GM12878 (cell line): ENCODE measurements around the gene GATAD2B. TPM values are rescaled to one million over a fixed set of nuclear protein-coding genes. Genes with fewer than 3 reads are reported as not detected.

Source experiments
- CEBPB ChIP-seq, 2 experiments: fragments of 150-350 bp in 1 of 2; IDR thresholded peaks; 2 replicates each; pipeline ENCODE4 v1.6.1; 2012 to 2014; ENCODE audit warnings: low read depth in 2 of 2, low read length in 2 of 2, borderline replicate concordance in 1 of 2, inconsistent platforms in 1 of 2
- HDAC6 ChIP-seq: fragments of 200-600 bp; sonication (generic); IDR thresholded peaks from one replicate; pipeline ENCODE4 v1.8.0; 2017; ENCODE audit warnings: antibody characterized with exemption; ENCODE audit not compliant: unreplicated experiment
- JUND ChIP-seq: IDR thresholded peaks from 2 replicates; pipeline ENCODE4 v1.6.1; 2012; ENCODE audit warnings: low read depth, mild to moderate bottlenecking, low read length, improper control_type of control experiment, moderate library complexity
- MXI1 ChIP-seq: fragments of 150-350 bp; IDR thresholded peaks from 2 replicates; pipeline ENCODE4 v1.6.1; 2011; ENCODE audit warnings: low read depth, mild to moderate bottlenecking, inconsistent platforms, low read length, improper control_type of control experiment
- NFYB ChIP-seq: IDR thresholded peaks from 2 replicates; pipeline ENCODE4 v1.6.1; 2011; ENCODE audit warnings: low read depth, mild to moderate bottlenecking, low read length, improper control_type of control experiment, moderate library complexity; ENCODE audit not compliant: insufficient read depth
- PBX3 ChIP-seq: IDR thresholded peaks from 2 replicates; pipeline ENCODE4 v1.6.1; 2011; ENCODE audit warnings: mild to moderate bottlenecking, low read depth, low read length, moderate library complexity; ENCODE audit not compliant: insufficient replicate concordance
- POLR2AphosphoS2 ChIP-seq: IDR thresholded peaks from 2 replicates; pipeline ENCODE4 v1.6.1; 2011; ENCODE audit warnings: low read depth, mild to moderate bottlenecking, low read length, improper control_type of control experiment, moderate library complexity
- SIX5 ChIP-seq: IDR thresholded peaks from 2 replicates; pipeline ENCODE4 v1.6.1; 2011; ENCODE audit warnings: mild to moderate bottlenecking, low read depth, low read length, moderate library complexity; ENCODE audit not compliant: severe bottlenecking
- YBX1 ChIP-seq: fragments of 450-650 bp; IDR thresholded peaks from 2 replicates; pipeline ENCODE4 v1.6.1; 2016; ENCODE audit warnings: antibody characterized with exemption
- polyA plus RNA-seq, 11 experiments: library from polyadenylated mRNA; depleted of rRNA in 4 of 11; unstranded in 6 of 11; stranded (reverse) in 5 of 11; fragments of >200 nt; fragmentation: Nextera tagmentation in 4 of 11; fragmentation: Illumina TruSeq in 1 of 11; extraction: Ambion mirVana in 4 of 11; extraction: Trizol in 1 of 11; gene quantifications; 1 replicate in 1 of 11; 2 replicates in 10 of 11; pipeline versions ENCODE4 v1.2.1 to v1.2.3, GENCODE V29; 2011 to 2016; ENCODE audit warnings: inconsistent platforms in 2 of 11, missing spikeins in 2 of 11, low read depth in 1 of 11
- total RNA-seq, 4 experiments: library from RNA; depleted of rRNA in 3 of 4; stranded (reverse); fragments of >200 nt in 3 of 4; fragmentation: Illumina TruSeq in 1 of 4; extraction: Trizol in 1 of 4; gene quantifications; 2 replicates each; pipeline versions ENCODE4 v1.2.1 to v1.2.3, GENCODE V29; 2013 to 2021
- TF ChIP-seq, protein P1 (sequence below): fragments of 450-650 bp; conservative IDR thresholded peaks from 2 replicates; pipeline ENCODE4 v1.6.1; 2017; ENCODE audit warnings: mild to moderate bottlenecking, moderate library complexity
- TF ChIP-seq, protein P2 (sequence below): fragments of 450-650 bp; IDR thresholded peaks from 2 replicates; pipeline ENCODE4 v1.6.1; 2017; ENCODE audit warnings: antibody characterized with exemption, mild to moderate bottlenecking, moderate library complexity
- TF ChIP-seq, protein P3 (sequence below): IDR thresholded peaks from 2 replicates; pipeline ENCODE4 v1.6.1; 2012; ENCODE audit warnings: low read length, inconsistent platforms
- TF ChIP-seq, protein P4 (sequence below): IDR thresholded peaks from 2 replicates; pipeline ENCODE4 v1.6.1; 2012; ENCODE audit warnings: low read depth, low read length, improper control_type of control experiment
- TF ChIP-seq, protein P5 (sequence below): IDR thresholded peaks from 2 replicates; pipeline ENCODE4 v1.6.1; 2011; ENCODE audit warnings: borderline replicate concordance, low read depth, mild to moderate bottlenecking, moderate library complexity, low read length; ENCODE audit not compliant: insufficient read depth, poor library complexity, severe bottlenecking

The GATAD2B gene
- total and polyA plus RNA-seq, 10 of the 15 experiments (the other 5 are each of a cell fraction or from before 2014, with no cell fraction given) = 2.4 to 63.1 (median 8.7) TPM

- TF ChIP-seq, protein P1, sequence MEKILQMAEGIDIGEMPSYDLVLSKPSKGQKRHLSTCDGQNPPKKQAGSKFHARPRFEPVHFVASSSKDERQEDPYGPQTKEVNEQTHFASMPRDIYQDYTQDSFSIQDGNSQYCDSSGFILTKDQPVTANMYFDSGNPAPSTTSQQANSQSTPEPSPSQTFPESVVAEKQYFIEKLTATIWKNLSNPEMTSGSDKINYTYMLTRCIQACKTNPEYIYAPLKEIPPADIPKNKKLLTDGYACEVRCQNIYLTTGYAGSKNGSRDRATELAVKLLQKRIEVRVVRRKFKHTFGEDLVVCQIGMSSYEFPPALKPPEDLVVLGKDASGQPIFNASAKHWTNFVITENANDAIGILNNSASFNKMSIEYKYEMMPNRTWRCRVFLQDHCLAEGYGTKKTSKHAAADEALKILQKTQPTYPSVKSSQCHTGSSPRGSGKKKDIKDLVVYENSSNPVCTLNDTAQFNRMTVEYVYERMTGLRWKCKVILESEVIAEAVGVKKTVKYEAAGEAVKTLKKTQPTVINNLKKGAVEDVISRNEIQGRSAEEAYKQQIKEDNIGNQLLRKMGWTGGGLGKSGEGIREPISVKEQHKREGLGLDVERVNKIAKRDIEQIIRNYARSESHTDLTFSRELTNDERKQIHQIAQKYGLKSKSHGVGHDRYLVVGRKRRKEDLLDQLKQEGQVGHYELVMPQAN = no peak
- TF ChIP-seq SIX5 (peak; percentile 19), JUND (no peak), MXI1 (peak; percentile 70), POLR2AphosphoS2 (no peak), YBX1 (no peak), HDAC6 (no peak), PBX3 (peak; percentile 99), NFYB (peak; percentile 98), CEBPB (IDR thresholded peaks at IDR 0.05; ENCODE audit: borderline replicate concordance in 1 of 2, low read depth in 2 of 2, low read length in 2 of 2) (no peak)
- TF ChIP-seq, protein P2, sequence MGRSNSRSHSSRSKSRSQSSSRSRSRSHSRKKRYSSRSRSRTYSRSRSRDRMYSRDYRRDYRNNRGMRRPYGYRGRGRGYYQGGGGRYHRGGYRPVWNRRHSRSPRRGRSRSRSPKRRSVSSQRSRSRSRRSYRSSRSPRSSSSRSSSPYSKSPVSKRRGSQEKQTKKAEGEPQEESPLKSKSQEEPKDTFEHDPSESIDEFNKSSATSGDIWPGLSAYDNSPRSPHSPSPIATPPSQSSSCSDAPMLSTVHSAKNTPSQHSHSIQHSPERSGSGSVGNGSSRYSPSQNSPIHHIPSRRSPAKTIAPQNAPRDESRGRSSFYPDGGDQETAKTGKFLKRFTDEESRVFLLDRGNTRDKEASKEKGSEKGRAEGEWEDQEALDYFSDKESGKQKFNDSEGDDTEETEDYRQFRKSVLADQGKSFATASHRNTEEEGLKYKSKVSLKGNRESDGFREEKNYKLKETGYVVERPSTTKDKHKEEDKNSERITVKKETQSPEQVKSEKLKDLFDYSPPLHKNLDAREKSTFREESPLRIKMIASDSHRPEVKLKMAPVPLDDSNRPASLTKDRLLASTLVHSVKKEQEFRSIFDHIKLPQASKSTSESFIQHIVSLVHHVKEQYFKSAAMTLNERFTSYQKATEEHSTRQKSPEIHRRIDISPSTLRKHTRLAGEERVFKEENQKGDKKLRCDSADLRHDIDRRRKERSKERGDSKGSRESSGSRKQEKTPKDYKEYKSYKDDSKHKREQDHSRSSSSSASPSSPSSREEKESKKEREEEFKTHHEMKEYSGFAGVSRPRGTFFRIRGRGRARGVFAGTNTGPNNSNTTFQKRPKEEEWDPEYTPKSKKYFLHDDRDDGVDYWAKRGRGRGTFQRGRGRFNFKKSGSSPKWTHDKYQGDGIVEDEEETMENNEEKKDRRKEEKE = no peak
- TF ChIP-seq, protein P3, sequence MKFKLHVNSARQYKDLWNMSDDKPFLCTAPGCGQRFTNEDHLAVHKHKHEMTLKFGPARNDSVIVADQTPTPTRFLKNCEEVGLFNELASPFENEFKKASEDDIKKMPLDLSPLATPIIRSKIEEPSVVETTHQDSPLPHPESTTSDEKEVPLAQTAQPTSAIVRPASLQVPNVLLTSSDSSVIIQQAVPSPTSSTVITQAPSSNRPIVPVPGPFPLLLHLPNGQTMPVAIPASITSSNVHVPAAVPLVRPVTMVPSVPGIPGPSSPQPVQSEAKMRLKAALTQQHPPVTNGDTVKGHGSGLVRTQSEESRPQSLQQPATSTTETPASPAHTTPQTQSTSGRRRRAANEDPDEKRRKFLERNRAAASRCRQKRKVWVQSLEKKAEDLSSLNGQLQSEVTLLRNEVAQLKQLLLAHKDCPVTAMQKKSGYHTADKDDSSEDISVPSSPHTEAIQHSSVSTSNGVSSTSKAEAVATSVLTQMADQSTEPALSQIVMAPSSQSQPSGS = no peak
- TF ChIP-seq, protein P4, sequence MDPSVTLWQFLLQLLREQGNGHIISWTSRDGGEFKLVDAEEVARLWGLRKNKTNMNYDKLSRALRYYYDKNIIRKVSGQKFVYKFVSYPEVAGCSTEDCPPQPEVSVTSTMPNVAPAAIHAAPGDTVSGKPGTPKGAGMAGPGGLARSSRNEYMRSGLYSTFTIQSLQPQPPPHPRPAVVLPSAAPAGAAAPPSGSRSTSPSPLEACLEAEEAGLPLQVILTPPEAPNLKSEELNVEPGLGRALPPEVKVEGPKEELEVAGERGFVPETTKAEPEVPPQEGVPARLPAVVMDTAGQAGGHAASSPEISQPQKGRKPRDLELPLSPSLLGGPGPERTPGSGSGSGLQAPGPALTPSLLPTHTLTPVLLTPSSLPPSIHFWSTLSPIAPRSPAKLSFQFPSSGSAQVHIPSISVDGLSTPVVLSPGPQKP = no peak
- TF ChIP-seq, protein P5, sequence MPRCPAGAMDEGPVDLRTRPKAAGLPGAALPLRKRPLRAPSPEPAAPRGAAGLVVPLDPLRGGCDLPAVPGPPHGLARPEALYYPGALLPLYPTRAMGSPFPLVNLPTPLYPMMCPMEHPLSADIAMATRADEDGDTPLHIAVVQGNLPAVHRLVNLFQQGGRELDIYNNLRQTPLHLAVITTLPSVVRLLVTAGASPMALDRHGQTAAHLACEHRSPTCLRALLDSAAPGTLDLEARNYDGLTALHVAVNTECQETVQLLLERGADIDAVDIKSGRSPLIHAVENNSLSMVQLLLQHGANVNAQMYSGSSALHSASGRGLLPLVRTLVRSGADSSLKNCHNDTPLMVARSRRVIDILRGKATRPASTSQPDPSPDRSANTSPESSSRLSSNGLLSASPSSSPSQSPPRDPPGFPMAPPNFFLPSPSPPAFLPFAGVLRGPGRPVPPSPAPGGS = no peak
Measured at GRCh38 chr1:153922972-153923925, at the start of gene GATAD2B (continued).
